GM21528 (cell line): Measurements from ENCODE around the gene DNAJC1.

Experiments
- ATAC-seq: cut with Tn5 transposase; IDR thresholded peaks from one replicate; pipeline ENCODE4 v1.9.1; 2021; ENCODE audit warnings: mild to moderate bottlenecking, moderate library complexity; ENCODE audit not compliant: unreplicated experiment, low FRiP score

Gene DNAJC1

GRCh38 chr10:21707498-21707897 lies 296.0 kb downstream of the DNAJC1 start:
- ATAC-seq = no peak
